C4-2B (cell line): ENCODE data around the gene ACSL3.

Source experiments
- ZFX ChIP-seq: fragments of 450-650 bp; IDR thresholded peaks from 2 replicates; pipeline ENCODE4 v1.6.1; 2017
- TF ChIP-seq, protein P1 (sequence below): fragments of 450-650 bp; conservative IDR thresholded peaks from 2 replicates; pipeline ENCODE4 v1.5.1; 2017; ENCODE audit warnings: mild to moderate bottlenecking

DNA sequence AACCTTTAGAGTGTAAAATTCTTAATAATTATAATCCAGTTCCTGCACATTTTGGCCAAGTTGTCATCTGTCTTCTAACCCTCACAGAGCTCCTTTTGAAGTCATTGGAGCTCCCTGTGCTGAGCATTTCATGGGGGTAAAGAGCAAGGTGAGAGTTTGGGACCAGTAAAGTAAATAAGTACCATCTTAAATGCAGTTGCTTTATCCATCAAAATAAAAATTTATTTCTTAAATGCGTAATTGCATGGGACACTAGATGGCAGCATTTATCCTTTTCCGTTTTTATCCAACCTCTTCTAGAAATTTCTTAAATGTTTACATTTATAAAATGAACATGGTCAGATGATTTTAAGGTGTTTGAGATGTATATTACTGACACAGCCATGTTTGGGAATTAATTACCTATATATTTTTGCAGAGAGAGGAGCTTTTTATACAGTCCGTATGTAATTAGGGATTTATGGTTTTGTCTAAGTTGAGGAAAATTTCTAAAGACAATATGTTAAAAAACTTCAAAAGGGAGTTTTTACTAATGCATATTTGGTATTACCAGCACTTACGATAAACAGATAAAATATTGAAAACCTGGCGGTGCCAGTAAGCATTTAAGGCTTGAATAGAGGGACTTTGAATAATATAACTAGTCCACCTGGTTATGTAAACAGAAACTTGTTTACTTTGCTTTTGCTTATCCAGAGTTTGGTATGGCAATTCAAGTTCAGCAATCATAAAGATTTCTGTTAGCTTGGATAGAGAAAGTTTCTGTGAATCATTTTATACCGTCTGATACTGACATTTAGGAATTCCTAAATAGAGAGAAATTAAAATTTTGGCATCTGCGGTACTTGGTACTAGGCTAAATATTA is 54.5 kb downstream of the ACSL3 start:
- TF ChIP-seq, protein P1, sequence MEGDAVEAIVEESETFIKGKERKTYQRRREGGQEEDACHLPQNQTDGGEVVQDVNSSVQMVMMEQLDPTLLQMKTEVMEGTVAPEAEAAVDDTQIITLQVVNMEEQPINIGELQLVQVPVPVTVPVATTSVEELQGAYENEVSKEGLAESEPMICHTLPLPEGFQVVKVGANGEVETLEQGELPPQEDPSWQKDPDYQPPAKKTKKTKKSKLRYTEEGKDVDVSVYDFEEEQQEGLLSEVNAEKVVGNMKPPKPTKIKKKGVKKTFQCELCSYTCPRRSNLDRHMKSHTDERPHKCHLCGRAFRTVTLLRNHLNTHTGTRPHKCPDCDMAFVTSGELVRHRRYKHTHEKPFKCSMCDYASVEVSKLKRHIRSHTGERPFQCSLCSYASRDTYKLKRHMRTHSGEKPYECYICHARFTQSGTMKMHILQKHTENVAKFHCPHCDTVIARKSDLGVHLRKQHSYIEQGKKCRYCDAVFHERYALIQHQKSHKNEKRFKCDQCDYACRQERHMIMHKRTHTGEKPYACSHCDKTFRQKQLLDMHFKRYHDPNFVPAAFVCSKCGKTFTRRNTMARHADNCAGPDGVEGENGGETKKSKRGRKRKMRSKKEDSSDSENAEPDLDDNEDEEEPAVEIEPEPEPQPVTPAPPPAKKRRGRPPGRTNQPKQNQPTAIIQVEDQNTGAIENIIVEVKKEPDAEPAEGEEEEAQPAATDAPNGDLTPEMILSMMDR: peak; percentile 85
- TF ChIP-seq ZFX: no peak
